22Rv1 (cell line): ENCODE data around the gene FYN.

Experiments
- H3K27ac ChIP-seq: fragments of 450-650 bp; 2 replicates; pipeline ENCODE4 v1.5.1; 2017
- ZFX ChIP-seq: fragments of 450-650 bp; IDR thresholded peaks from 2 replicates; pipeline ENCODE4 v1.6.1; 2017; ENCODE audit warnings: antibody characterized with exemption, borderline replicate concordance
- TF ChIP-seq, protein P1 (sequence below): fragments of 450-650 bp; IDR thresholded peaks from 2 replicates; pipeline ENCODE4 v1.5.1; 2017; ENCODE audit warnings: mild to moderate bottlenecking

The FYN gene

DNA sequence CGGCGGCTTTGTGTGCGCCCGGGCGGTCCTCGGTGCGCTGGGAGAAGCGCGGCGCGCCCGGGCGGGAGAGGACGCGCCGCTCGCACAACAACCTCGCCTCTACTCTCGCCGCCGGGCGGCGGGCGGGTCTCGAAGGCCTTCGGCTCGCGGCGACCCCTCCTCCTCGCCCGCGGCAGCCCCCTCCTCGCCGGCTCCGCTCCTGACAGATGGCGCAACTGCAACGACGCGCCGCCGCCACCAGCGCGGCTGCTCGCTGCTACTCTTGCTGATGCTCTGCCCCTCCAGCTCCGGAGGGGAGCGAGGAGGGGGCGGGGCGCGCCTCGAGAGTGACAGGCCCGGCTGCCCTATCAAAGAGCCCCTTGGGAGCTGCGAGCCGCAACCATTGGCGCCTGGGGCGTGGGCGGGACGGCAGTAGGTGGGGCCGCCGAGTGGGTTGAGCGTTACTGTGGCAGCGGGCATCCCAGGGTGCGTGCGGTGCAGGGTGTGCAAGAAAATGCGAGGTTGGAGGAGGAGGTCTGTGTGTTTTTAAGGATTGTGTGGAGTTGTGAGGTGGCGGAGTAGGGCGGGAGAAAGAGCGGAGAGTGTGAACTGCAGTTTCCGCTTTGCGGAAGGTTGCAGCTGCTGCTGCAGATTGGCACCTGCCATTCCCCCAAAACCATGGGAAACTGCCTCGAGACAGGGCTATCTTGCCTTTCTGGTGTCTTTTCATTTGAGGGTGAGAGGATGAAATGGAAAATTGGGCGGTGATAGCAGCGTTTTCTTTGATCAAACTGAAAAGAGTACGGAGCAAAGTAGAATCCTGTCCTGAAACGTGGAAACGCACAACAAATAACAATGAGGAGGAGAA, at the start of gene FYN:
Gene FYN (minus strand): TSS at position 275 of the 847 bp plus-strand sequence. CDS start 153,401 bp downstream, outside the sequence.
- TF ChIP-seq, protein P1, sequence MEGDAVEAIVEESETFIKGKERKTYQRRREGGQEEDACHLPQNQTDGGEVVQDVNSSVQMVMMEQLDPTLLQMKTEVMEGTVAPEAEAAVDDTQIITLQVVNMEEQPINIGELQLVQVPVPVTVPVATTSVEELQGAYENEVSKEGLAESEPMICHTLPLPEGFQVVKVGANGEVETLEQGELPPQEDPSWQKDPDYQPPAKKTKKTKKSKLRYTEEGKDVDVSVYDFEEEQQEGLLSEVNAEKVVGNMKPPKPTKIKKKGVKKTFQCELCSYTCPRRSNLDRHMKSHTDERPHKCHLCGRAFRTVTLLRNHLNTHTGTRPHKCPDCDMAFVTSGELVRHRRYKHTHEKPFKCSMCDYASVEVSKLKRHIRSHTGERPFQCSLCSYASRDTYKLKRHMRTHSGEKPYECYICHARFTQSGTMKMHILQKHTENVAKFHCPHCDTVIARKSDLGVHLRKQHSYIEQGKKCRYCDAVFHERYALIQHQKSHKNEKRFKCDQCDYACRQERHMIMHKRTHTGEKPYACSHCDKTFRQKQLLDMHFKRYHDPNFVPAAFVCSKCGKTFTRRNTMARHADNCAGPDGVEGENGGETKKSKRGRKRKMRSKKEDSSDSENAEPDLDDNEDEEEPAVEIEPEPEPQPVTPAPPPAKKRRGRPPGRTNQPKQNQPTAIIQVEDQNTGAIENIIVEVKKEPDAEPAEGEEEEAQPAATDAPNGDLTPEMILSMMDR = peak; percentile 34
- TF ChIP-seq ZFX = no peak
- 0 out of 2 replicates have a peak within 1 kb of the TSS, but pooled peaks have one; percentile 13 for H3K27ac ChIP-seq

DNA sequence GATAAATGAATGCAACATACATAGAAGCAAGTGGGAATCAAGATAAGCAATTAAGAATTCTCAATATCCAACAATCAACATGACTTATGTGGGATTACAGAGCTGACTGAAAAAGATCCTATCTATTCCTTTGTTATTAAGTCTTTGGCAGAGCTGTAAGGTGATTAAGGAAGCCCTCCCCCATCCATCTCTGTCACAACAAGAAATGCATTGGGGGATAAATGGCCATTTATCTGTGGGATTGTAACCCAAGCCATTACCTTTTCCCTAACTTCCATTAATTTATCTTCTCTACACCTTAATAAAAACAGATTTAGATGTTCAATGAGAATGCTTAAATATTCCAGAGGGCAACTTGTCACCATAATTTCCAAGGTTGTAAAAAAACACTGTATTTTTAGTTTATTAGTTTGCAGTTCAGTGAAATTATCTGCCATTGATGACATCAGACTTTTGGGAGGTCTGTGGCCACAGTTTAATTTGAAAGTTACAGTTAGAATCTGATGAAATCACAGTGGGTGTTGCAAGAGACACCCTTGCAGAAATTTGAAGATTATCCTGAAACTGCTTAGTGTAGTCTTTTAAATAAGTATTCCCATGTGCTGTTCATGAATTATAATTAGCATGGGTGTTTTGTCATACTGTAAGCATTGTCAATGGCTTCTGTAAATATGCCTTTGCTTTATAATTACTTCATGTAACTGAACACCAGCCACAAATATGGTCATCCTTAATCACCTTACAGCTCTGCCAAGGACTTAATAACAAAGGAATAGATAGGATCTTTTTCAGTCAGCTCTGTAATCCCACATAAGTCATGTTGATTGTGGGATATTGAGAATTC, 49.4 kb upstream of the FYN start:
- no peak overlapping the region for H3K27ac ChIP-seq
- TF ChIP-seq, protein P1 = no peak
- no peak for TF ChIP-seq ZFX

DNA sequence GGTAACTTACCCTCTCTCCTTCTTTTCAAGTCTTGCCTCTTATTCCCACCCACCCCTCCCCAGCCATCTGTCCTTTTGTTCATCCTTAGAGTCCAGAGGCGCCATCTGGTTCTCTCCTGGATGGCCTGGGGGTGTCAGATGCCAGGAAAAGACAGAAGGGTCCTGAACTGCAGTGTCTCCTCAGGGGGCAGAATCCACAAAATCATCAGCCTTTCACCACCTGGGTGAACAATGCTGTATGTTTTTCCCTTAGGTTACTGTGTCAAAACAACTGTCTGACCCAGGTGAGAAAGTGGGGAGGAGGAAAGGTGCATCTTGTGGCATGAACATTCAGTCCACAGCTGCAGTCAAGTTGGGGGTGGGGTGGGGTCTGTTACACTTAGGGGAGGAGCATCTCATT, 47.9 kb upstream of the FYN start:
- H3K27ac ChIP-seq = no peak overlapping the region
- TF ChIP-seq ZFX = no peak
- TF ChIP-seq, protein P1 = no peak

DNA sequence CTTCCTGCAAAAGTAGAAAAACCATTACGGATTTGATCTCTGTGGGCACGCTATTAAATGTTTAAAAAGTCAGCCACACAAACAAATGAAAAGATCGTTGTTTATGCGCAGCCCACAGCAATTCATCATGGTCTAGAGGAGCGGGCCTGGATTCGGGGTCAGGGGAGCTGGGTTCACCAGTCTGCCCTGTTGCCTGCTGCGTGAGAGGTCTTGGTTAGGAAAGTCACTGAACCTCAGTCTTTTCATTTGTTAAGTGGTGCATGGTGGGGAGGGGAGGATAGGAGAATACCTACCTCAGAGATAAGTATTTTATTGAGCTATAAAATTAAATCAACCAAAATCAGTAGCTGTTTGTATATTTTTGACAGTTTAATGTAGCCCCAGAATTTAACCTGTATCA, 47.3 kb upstream of the FYN start:
- TF ChIP-seq, protein P1 = no peak
- no peak for TF ChIP-seq ZFX
- no peak overlapping the region for H3K27ac ChIP-seq

DNA sequence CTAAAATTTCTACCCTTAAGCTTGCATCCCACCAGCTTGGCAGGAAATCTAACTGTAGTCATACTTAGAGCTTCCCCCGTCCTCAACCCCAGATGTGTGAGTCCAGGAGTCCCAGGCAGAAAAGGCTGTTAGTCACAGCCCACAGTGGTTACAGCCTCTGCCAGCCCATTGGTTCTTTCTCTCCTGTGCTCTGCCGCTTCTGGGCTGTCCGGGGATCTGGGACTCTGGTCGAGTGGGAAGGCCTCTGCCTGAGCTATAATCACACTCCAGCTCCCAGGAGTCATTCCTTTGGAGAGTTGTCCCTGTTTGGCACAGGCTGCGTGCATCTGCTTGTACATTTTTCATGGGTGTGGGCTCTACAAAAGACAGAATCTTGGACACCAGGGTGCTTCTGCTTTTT, 45.6 kb upstream of the FYN start:
- no peak for TF ChIP-seq ZFX
- TF ChIP-seq, protein P1 = no peak
- no peak overlapping the region for H3K27ac ChIP-seq

DNA sequence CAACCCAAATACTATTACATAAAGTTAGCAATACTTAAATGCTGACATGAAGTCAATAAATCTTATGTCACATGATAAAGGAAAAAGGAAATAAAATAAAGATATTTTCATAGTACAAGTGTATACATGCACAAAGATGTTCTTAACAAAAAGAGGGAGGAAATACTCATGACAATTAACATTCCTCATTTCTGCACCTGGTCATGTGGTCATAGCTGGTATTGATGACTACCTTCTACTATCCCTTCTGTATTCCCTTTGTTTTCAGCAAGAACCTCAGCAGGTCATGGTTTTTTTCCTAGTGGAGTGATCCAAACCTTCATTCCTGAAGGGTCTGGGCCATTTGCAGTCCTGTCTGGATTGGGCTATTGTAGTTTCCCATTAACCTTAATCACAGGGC, 43.5 kb upstream of the FYN start:
- TF ChIP-seq ZFX = no peak
- TF ChIP-seq, protein P1 = no peak
- no peak overlapping the region for H3K27ac ChIP-seq
